Body of pancreas (tissue), 4 donors: Measurements from ENCODE around the gene SPATA31E1. TPM values are rescaled to one million over a fixed set of nuclear protein-coding genes. Genes with fewer than 3 reads are reported as not detected.
A peak's percentile ranks its signal among the peaks of the same experiment; 100 is the strongest.

Experiments used
- ATAC-seq: fragments of 150-250 bp; one replicate; pipeline ENCODE4 v1.9.1; 2016
- DNase-seq, 4 donors: peaks; one replicate each; pipeline ENCODE4 v3.0.0-alpha.2; 2019
- H3K27ac ChIP-seq, 4 donors: fragments of 200-600 bp; sonication (generic); 1 replicate in 3 of 4; 2 replicates in 1 of 4; pipeline versions ENCODE4 v1.5.1 to v1.6.1; 2016 to 2019; ENCODE audit warnings: mild to moderate bottlenecking in 1 of 4, mixed read lengths in 1 of 4, moderate library complexity in 1 of 4
- H3K27me3 ChIP-seq, 2 donors: fragments of 200-600 bp; sonication (generic); one replicate each; pipeline ENCODE4 v1.6.0; 2016; ENCODE audit warnings: mild to moderate bottlenecking in 1 of 2
- H3K36me3 ChIP-seq, 2 donors: fragments of 200-600 bp; sonication (generic); replicated peaks in 1 of 2; 2 replicates each; pipeline ENCODE4 v1.5.1; 2016; ENCODE audit warnings: low read depth in 2 of 2; ENCODE audit not compliant: insufficient read depth in 1 of 2
- H3K4me1 ChIP-seq: fragments of 200-600 bp; sonication (generic); one replicate; pipeline ENCODE4 v1.6.0; 2016
- H3K4me3 ChIP-seq, 2 donors: fragments of 200-600 bp; sonication (generic); 1 replicate in 1 of 2; 2 replicates in 1 of 2; pipeline ENCODE4 v1.5.1; 2016 to 2019
- H3K9me3 ChIP-seq, 3 donors: fragments of 200-600 bp; sonication (generic); 1 replicate in 2 of 3; 2 replicates in 1 of 3; pipeline ENCODE4 v1.5.1; 2016
- CTCF ChIP-seq, 7 experiments: fragments of 450-650 bp in 4 of 7; fragments of 200-600 bp in 3 of 7; sonication (generic) in 3 of 7; IDR thresholded peaks; one replicate each; pipeline ENCODE4 v1.5.1; 2016 to 2019; ENCODE audit warnings: antibody characterized with exemption in 7 of 7
- POLR2A ChIP-seq, 3 donors: fragments of 450-650 bp; IDR thresholded peaks; one replicate each; pipeline ENCODE4 v1.6.1; 2016; ENCODE audit warnings: antibody characterized with exemption in 3 of 3, mild to moderate bottlenecking in 2 of 3
- WGBS, 2 donors: methylation state at CpG; one replicate each; pipeline ENCODE4 v1.1.5; 2017; 5-methylcytosine and 5-hydroxymethylcytosine counted together
- intact Hi-C: fragments of 100-400 bp; cut with DNase I; formaldehyde crosslinking; loops from one replicate; pipeline ENCODE4 v1.15.1; 2023
- total RNA-seq, 2 donors: library from RNA; depleted of rRNA; stranded (reverse); fragments of >200 nt; gene quantifications; one replicate each; pipeline ENCODE4 v1.1.0, GENCODE V29; 2016

SPATA31E1 gene
- total RNA-seq, 2 donors from 2014 or later: not detected

- ATAC-seq (no peak), DNase-seq (peak in 3 of 4 donors; percentile 38 to 75 (median 46))
- H3K4me1 ChIP-seq: no peaks in the 10 kb centered on the region
- no peak overlapping the region for H3K27ac ChIP-seq
- H3K4me3 ChIP-seq: no peak overlapping the region
- intact Hi-C loops: no loop called here
- H3K27me3 ChIP-seq: no peaks in the 10 kb centered on the region
- no peaks in the 10 kb centered on the region for H3K36me3 ChIP-seq
- TF ChIP-seq POLR2A (IDR thresholded peaks at IDR 0.05) (no peak), CTCF (IDR thresholded peaks at IDR 0.05) (no peak)
- 57 to 95% methylated on average over 2 to 7 of the region's 8 CpGs for WGBS, 2 donors
- no peaks in the 10 kb centered on the region for H3K9me3 ChIP-seq
Observed at GRCh38 chr9:87872079-87872624, 10.5 kb upstream of the SPATA31E1 start.

GRCh38 chr9:87873607-87874303, 8.9 kb upstream of the SPATA31E1 start:
- H3K4me3 ChIP-seq: no peak overlapping the region
- no peaks in the 10 kb centered on the region for H3K36me3 ChIP-seq
- intact Hi-C loops: no loop called here
- no peak for DNase-seq
- no peaks in the 10 kb centered on the region for H3K27me3 ChIP-seq
- no peaks in the 10 kb centered on the region for H3K9me3 ChIP-seq
- H3K27ac ChIP-seq: no peak overlapping the region
- TF ChIP-seq POLR2A (IDR thresholded peaks at IDR 0.05): no peak
- no peak for TF ChIP-seq CTCF (IDR thresholded peaks at IDR 0.05)
- no peak for ATAC-seq
- WGBS, 2 donors: 98 to 100% methylated on average over 3 to 5 of the region's 5 CpGs
- no peaks in the 10 kb centered on the region for H3K4me1 ChIP-seq

- no peaks in the 10 kb centered on the region for H3K36me3 ChIP-seq
- H3K4me3 ChIP-seq: no peak overlapping the region
- DNase-seq: no peak
- no peaks in the 10 kb centered on the region for H3K9me3 ChIP-seq
- 65 to 67% methylated on average over 7 of the region's 7 CpGs for WGBS, 2 donors
- H3K27me3 ChIP-seq: no peaks in the 10 kb centered on the region
- TF ChIP-seq CTCF (IDR thresholded peaks at IDR 0.05): no peak
- no peak for TF ChIP-seq POLR2A (IDR thresholded peaks at IDR 0.05)
- intact Hi-C loops: no loop called here
- no peak for ATAC-seq
- no peaks in the 10 kb centered on the region for H3K4me1 ChIP-seq
- H3K27ac ChIP-seq: no peak overlapping the region
Observed at GRCh38 chr9:87874304-87874623, 8.4 kb upstream of the SPATA31E1 start.

GRCh38 chr9:87875060-87875459, 7.6 kb upstream of the SPATA31E1 start:
- ATAC-seq: no peak
- H3K27me3 ChIP-seq: no peaks in the 10 kb centered on the region
- H3K36me3 ChIP-seq: no peaks in the 10 kb centered on the region
- no peaks in the 10 kb centered on the region for H3K4me1 ChIP-seq
- intact Hi-C loops: no loop called here
- H3K27ac ChIP-seq: no peak overlapping the region
- DNase-seq: no peak
- H3K9me3 ChIP-seq: no peaks in the 10 kb centered on the region
- TF ChIP-seq POLR2A (IDR thresholded peaks at IDR 0.05): no peak
- no peak for TF ChIP-seq CTCF (IDR thresholded peaks at IDR 0.05)
- H3K4me3 ChIP-seq: no peak overlapping the region
